Osteocyte (in vitro differentiated cells): ENCODE results near the gene TMEM9B. TPM values are rescaled to one million over a fixed set of nuclear protein-coding genes. Genes with fewer than 3 reads are reported as not detected.

Source experiments
- DNase-seq: peaks from one replicate; pipeline ENCODE4 v3.0.0; 2021; ENCODE audit warnings: mixed read lengths; ENCODE audit not compliant: unreplicated experiment; ENCODE audit errors: extremely low spot score
- H3K27ac Mint-ChIP-seq: one replicate; pipeline ENCODE4 v1.8.0; 2021; ENCODE audit warnings: mild to moderate bottlenecking, mixed read lengths; ENCODE audit not compliant: unreplicated experiment
- H3K27me3 Mint-ChIP-seq: one replicate; pipeline ENCODE4 v1.8.0; 2021; ENCODE audit warnings: mixed read lengths; ENCODE audit not compliant: unreplicated experiment
- H3K36me3 Mint-ChIP-seq: one replicate; pipeline ENCODE4 v1.8.0; 2021; ENCODE audit warnings: mixed read lengths; ENCODE audit not compliant: unreplicated experiment
- H3K4me1 Mint-ChIP-seq: one replicate; pipeline ENCODE4 v1.8.0; 2021; ENCODE audit warnings: mixed read lengths; ENCODE audit not compliant: unreplicated experiment
- H3K4me3 Mint-ChIP-seq: one replicate; pipeline ENCODE4 v1.8.0; 2021; ENCODE audit warnings: mild to moderate bottlenecking, moderate library complexity, mixed read lengths; ENCODE audit not compliant: unreplicated experiment
- H3K9me3 Mint-ChIP-seq: one replicate; pipeline ENCODE4 v1.8.0; 2021; ENCODE audit warnings: mixed read lengths; ENCODE audit not compliant: unreplicated experiment
- total RNA-seq: library from RNA; stranded (reverse); gene quantifications from 2 replicates; pipeline ENCODE4 v1.2.1, GENCODE V29; 2021
- TF ChIP-seq, protein P1 (sequence below): fragments of 200-600 bp; sonication (generic); IDR thresholded peaks from 2 replicates; pipeline ENCODE4 v1.5.0; 2021; ENCODE audit warnings: antibody characterized with exemption, mild to moderate bottlenecking, moderate library complexity

The TMEM9B gene
- total RNA-seq, 1 donor from 2014 or later = 35.9 TPM

DNA sequence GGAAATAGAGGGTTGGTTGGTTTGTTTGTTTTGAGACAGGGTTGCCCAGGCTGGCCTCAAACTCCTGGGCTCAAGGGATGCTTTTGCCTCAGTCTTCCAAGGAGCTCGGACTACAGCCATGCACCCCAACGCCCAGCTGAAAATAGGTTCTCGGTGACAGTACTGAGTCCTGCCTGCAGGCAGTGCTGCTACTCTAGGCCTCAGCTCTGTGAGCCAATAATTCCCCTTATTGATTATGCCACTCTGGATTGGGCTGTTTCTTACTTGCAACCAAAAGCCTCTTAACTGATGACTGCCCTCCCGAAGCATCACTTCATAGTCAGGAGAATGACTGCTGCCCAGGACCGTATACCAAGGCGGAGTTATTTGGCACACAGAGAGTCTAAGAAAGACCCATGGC, 30.3 kb downstream of the TMEM9B start:
- no peak overlapping the region for H3K27ac Mint-ChIP-seq
- H3K4me3 Mint-ChIP-seq = no peak overlapping the region

GRCh38 chr11:8932564-8933180, 31.6 kb downstream of the TMEM9B start, which contains the start of gene C11orf16:
Gene C11orf16, minus strand, starts transcription at chr11:8932947. Its CDS starts 639 bp downstream, at chr11:8932308.
- DNase-seq = no peak
- no peak within 1 kb of the TSS for H3K4me3 Mint-ChIP-seq

More for the DNA sequence above, 30.3 kb downstream of the TMEM9B start:
- H3K4me1 Mint-ChIP-seq = peaks cover 17% of the 10 kb centered on the region
- peaks cover 2% of the 10 kb centered on the region for H3K36me3 Mint-ChIP-seq
- TF ChIP-seq, protein P1, sequence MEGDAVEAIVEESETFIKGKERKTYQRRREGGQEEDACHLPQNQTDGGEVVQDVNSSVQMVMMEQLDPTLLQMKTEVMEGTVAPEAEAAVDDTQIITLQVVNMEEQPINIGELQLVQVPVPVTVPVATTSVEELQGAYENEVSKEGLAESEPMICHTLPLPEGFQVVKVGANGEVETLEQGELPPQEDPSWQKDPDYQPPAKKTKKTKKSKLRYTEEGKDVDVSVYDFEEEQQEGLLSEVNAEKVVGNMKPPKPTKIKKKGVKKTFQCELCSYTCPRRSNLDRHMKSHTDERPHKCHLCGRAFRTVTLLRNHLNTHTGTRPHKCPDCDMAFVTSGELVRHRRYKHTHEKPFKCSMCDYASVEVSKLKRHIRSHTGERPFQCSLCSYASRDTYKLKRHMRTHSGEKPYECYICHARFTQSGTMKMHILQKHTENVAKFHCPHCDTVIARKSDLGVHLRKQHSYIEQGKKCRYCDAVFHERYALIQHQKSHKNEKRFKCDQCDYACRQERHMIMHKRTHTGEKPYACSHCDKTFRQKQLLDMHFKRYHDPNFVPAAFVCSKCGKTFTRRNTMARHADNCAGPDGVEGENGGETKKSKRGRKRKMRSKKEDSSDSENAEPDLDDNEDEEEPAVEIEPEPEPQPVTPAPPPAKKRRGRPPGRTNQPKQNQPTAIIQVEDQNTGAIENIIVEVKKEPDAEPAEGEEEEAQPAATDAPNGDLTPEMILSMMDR = no peak
- no peaks in the 10 kb centered on the region for H3K9me3 Mint-ChIP-seq
- no peak for DNase-seq
- no peaks in the 10 kb centered on the region for H3K27me3 Mint-ChIP-seq

GRCh38 chr11:8930456-8931175, 33.6 kb downstream of the TMEM9B start:
- H3K4me1 Mint-ChIP-seq = peaks cover 17% of the 10 kb centered on the region
- TF ChIP-seq, protein P1 = no peak
- no peak for DNase-seq
- H3K27me3 Mint-ChIP-seq = no peaks in the 10 kb centered on the region
- peaks cover 2% of the 10 kb centered on the region for H3K36me3 Mint-ChIP-seq
- no peak overlapping the region for H3K27ac Mint-ChIP-seq
- no peaks in the 10 kb centered on the region for H3K9me3 Mint-ChIP-seq
- H3K4me3 Mint-ChIP-seq = no peak overlapping the region

More at GRCh38 chr11:8932564-8933180, 31.6 kb downstream of the TMEM9B start, which contains the start of gene C11orf16:
- TF ChIP-seq, protein P1 = no peak
- Mint-ChIP-seq H3K9me3 (no peaks in the 10 kb centered on the region), H3K4me1 (peaks cover 17% of the 10 kb centered on the region), H3K27me3 (no peaks in the 10 kb centered on the region), H3K27ac (no peak within 1 kb of the TSS), H3K36me3 (peaks cover 2% of the 10 kb centered on the region)

DNA sequence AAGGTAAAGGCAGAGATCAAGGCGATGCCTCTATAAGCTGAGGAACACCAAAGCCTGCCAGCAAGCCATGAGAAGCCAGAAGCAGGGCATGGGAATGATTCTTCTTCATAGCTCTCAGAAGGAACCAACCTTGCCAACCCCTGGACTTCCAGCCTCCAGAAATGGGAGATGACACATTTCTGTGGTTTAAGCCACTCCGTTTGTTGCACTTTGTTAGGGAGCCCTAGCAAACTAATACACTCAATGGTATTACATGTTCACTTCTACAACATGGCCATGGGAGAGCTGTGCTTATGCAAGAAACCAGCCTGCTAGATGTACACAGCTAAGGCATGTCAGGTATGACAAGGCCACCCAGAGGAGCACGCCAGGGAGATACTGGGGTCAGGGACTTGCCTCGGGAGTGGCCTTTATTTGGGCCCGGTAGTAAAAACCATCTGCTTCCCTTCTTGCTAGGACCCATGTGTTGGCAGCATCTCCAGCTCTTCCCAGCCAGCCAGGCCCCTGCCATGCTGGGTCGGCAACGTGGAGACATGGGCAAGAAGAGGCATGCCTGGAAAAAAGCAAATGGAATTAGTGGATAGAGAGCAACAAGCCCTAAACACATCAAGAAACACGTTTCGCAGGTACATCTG, 35.1 kb downstream of the TMEM9B start:
- TF ChIP-seq, protein P1 = no peak
- Mint-ChIP-seq H3K36me3 (peaks cover 4% of the 10 kb centered on the region), H3K4me1 (peaks cover 9% of the 10 kb centered on the region), H3K4me3 (no peak overlapping the region), H3K9me3 (no peaks in the 10 kb centered on the region), H3K27ac (no peak overlapping the region), H3K27me3 (no peaks in the 10 kb centered on the region)
- peak; percentile 48 for DNase-seq

DNA sequence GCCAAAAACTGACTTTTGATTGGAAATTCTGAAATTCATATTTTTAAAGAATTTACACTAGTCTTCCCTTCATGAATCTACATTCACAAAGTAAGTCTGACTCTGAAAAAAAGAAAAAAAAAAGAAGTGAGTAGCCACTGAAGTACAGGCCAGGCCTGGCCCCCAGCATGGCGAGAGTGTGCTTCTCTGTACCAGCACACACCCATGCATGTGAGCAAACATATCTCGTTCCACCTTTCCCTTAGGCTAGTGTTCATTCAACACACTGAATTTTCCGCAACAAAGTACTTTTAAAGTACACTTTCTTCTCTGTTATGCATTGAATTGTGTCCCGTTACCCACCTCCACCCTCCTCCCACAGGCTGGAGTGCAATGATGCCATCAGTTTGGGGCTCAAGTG, 36.0 kb downstream of the TMEM9B start:
- H3K4me3 Mint-ChIP-seq = no peak overlapping the region
- no peak overlapping the region for H3K27ac Mint-ChIP-seq
- H3K36me3 Mint-ChIP-seq = peaks cover 7% of the 10 kb centered on the region
- DNase-seq = peak; percentile 34
- peaks cover 13% of the 10 kb centered on the region for H3K4me1 Mint-ChIP-seq
- TF ChIP-seq, protein P1 = no peak
- H3K9me3 Mint-ChIP-seq = no peaks in the 10 kb centered on the region
- no peaks in the 10 kb centered on the region for H3K27me3 Mint-ChIP-seq
